LHCN-M2 (cell line): ENCODE data around the gene YKT6. TPM values are rescaled to one million over a fixed set of nuclear protein-coding genes. Genes with fewer than 3 reads are reported as not detected.

Experiments used
- DNase-seq: peaks from one replicate; pipeline ENCODE4 v3.0.0-alpha.2; 2012; ENCODE audit warnings: low read depth
- total RNA-seq: library from RNA; depleted of rRNA; stranded (reverse); fragments of >200 nt; gene quantifications from 2 replicates; pipeline ENCODE4 v1.2.3, GENCODE V29; 2014; rRNA removed

Gene YKT6
- total RNA-seq, 1 experiment from 2014 or later, result 136 TPM

- DNase-seq, result no peak
These were observed 58.2 kb downstream of the YKT6 start for GRCh38 chr7:44258865-44259546.

GRCh38 chr7:44259547-44260457 is 59.0 kb downstream of the YKT6 start:
- DNase-seq, result peak; percentile 87

GRCh38 chr7:44261240-44261639 is 60.5 kb downstream of the YKT6 start:
- DNase-seq, result no peak

- DNase-seq, result no peak
These were observed 61.3 kb downstream of the YKT6 start for GRCh38 chr7:44262031-44262430.

GRCh38 chr7:44263326-44264082 is 62.7 kb downstream of the YKT6 start:
- no peak for DNase-seq

Other genes starting within 250 kb of the YKT6 start
- not detected in 2 replicates for gene SPDYE1, start 203.1 kb upstream of the YKT6 start, total RNA-seq
- 226 and 271 TPM in 2 replicates for gene DBNL, start 156.3 kb upstream of the YKT6 start, total RNA-seq
- not detected in 2 replicates for gene PGAM2, start 135.4 kb upstream of the YKT6 start, total RNA-seq
- gene POLM, start 118.4 kb upstream of the YKT6 start, total RNA-seq, result 18.4 and 19.4 TPM in 2 replicates
- gene AEBP1, start 96.6 kb upstream of the YKT6 start, total RNA-seq, result not detected in 2 replicates
- 193 and 201 TPM in 2 replicates for gene POLD2, start 77.4 kb upstream of the YKT6 start, total RNA-seq
- not detected in 2 replicates for gene MYL7, start 59.6 kb upstream of the YKT6 start, total RNA-seq
- gene GCK, start 11.5 kb upstream of the YKT6 start, total RNA-seq, result not detected in 2 replicates
- gene CAMK2B, start 124.6 kb downstream of the YKT6 start, total RNA-seq, result 0.06 TPM in 2 replicates